NB4 (cell line): ENCODE measurements around the gene PLEKHJ1.
A peak's percentile ranks its signal among the peaks of the same experiment; 100 is the strongest.

Experiments used
- CTCF ChIP-seq: IDR thresholded peaks from one replicate; pipeline ENCODE4 v1.5.1; 2012; ENCODE audit warnings: low read depth, low read length
- POLR2A ChIP-seq: IDR thresholded peaks from 2 replicates; pipeline ENCODE4 v1.6.1; 2011; ENCODE audit warnings: mild to moderate bottlenecking; ENCODE audit not compliant: insufficient read length; ENCODE audit errors: extremely low read depth

DNA sequence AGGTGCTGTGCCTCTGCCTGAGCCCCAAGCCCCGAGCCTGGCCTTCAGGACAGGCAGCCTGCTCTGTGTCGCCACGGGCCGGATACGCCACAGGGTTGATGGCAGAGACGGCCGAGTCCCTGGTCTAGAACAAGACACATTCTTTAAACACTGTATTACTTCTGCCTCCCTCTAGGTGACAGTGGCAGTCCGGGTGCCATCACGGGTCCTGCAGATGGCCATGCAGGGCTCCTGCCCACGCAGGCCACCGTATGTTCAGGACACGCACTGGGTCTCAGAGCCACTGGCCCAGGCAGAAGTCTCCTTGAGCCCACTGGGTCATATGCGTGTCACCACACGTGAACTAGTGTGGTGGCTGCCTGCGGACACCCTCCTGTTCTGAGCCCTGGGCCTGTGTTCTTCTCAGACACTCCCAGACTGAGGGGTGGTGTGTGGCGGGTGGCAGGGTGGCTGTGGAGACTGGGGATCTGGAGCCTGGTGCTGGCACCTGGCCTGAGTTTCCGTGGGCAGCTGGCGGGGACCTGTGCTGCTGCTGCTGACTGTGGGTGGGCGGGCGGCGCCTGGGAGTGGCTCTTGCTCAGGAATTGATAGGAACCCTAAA, 4.4 kb downstream of the PLEKHJ1 start:
- TF ChIP-seq CTCF = no peak
- TF ChIP-seq POLR2A = peak; percentile 8
